Measurements from ENCODE around the gene CADM1. TPM values are rescaled to one million over a fixed set of nuclear protein-coding genes. Genes with fewer than 3 reads are reported as not detected.

CADM1 gene
- total RNA-seq, 2 experiments from 2014 or later: 59.7 to 89.7 TPM

GRCh38 chr11:115306689-115307088, 197.5 kb downstream of the CADM1 start:
- POLR2A ChIA-PET: no interaction called here
- no peak for DNase-seq (ENCODE audit: low spot score)
- Histone ChIP-seq H3K4me1 (ENCODE audit: insufficient read depth, low read length, poor library complexity, severe bottlenecking) (no peaks in the 10 kb centered on the region), H2AFZ (ENCODE audit: low read length) (no peak overlapping the region), H3K36me3 (ENCODE audit: insufficient read depth, low read length) (no peaks in the 10 kb centered on the region), H3K27ac (ENCODE audit: low read depth, low read length, poor library complexity, severe bottlenecking) (no peak overlapping the region), H3K4me2 (ENCODE audit: low read length) (no peak overlapping the region), H3K9me2 (ENCODE audit: insufficient read depth, low read length) (no peaks in the 10 kb centered on the region), H3K4me3 (ENCODE audit: low read depth, low read length, poor library complexity, severe bottlenecking) (no peak overlapping the region), H3K9me3 (ENCODE audit: low read length) (no peaks in the 10 kb centered on the region), H3K79me2 (ENCODE audit: insufficient read depth, low read depth, low read length) (no peaks in the 10 kb centered on the region), H4K20me1 (ENCODE audit: insufficient read depth, low read length) (no peaks in the 10 kb centered on the region)
- CTCF ChIA-PET (ENCODE audit: unreplicated experiment): no interaction called here
- intact Hi-C loops (cut with micrococcal nuclease; ENCODE audit: unreplicated experiment): no loop called here
- BruUV-seq (replicated peaks): no TSS peak
- TF ChIP-seq CTCF (conservative IDR thresholded peaks at IDR 0.05; ENCODE audit: low read length): no peak
- no peak for TF ChIP-seq EZH2phosphoT487 (IDR thresholded peaks at IDR 0.05; ENCODE audit: borderline replicate concordance, low read depth, low read length)

GRCh38 chr11:115304774-115305472, 199.3 kb downstream of the CADM1 start:
- Histone ChIP-seq H2AFZ (ENCODE audit: low read length) (no peak overlapping the region), H3K27ac (ENCODE audit: low read depth, low read length, poor library complexity, severe bottlenecking) (no peak overlapping the region), H3K4me3 (ENCODE audit: low read depth, low read length, poor library complexity, severe bottlenecking) (no peak overlapping the region), H3K79me2 (ENCODE audit: insufficient read depth, low read depth, low read length) (no peaks in the 10 kb centered on the region), H3K4me1 (ENCODE audit: insufficient read depth, low read length, poor library complexity, severe bottlenecking) (peaks cover 3% of the 10 kb centered on the region), H3K36me3 (ENCODE audit: insufficient read depth, low read length) (no peaks in the 10 kb centered on the region), H3K9me3 (ENCODE audit: low read length) (no peaks in the 10 kb centered on the region), H4K20me1 (ENCODE audit: insufficient read depth, low read length) (no peaks in the 10 kb centered on the region), H3K9me2 (ENCODE audit: insufficient read depth, low read length) (no peaks in the 10 kb centered on the region), H3K4me2 (ENCODE audit: low read length) (no peak overlapping the region)
- ChIA-PET POLR2A (interaction anchor here (0.7 kb wide), 1 partner anchor 56 kb away, joined by 5 read pairs; no protein-coding TSS in a partner anchor), CTCF (ENCODE audit: unreplicated experiment) (no interaction called here)
- DNase-seq (ENCODE audit: low spot score): no peak
- BruUV-seq (replicated peaks): no TSS peak
- intact Hi-C loops (cut with micrococcal nuclease; ENCODE audit: unreplicated experiment): no loop called here
- no peak for TF ChIP-seq CTCF (conservative IDR thresholded peaks at IDR 0.05; ENCODE audit: low read length)
- no peak for TF ChIP-seq EZH2phosphoT487 (IDR thresholded peaks at IDR 0.05; ENCODE audit: borderline replicate concordance, low read depth, low read length)

GRCh38 chr11:115303929-115304531, 200.2 kb downstream of the CADM1 start:
- no peak for DNase-seq (ENCODE audit: low spot score)
- Histone ChIP-seq H2AFZ (ENCODE audit: low read length) (no peak overlapping the region), H3K79me2 (ENCODE audit: insufficient read depth, low read depth, low read length) (no peaks in the 10 kb centered on the region), H3K36me3 (ENCODE audit: insufficient read depth, low read length) (no peaks in the 10 kb centered on the region), H3K4me2 (ENCODE audit: low read length) (no peak overlapping the region), H3K9me3 (ENCODE audit: low read length) (no peaks in the 10 kb centered on the region), H3K27ac (ENCODE audit: low read depth, low read length, poor library complexity, severe bottlenecking) (no peak overlapping the region), H3K4me3 (ENCODE audit: low read depth, low read length, poor library complexity, severe bottlenecking) (no peak overlapping the region), H3K4me1 (ENCODE audit: insufficient read depth, low read length, poor library complexity, severe bottlenecking) (peaks cover 5% of the 10 kb centered on the region), H3K9me2 (ENCODE audit: insufficient read depth, low read length) (no peaks in the 10 kb centered on the region), H4K20me1 (ENCODE audit: insufficient read depth, low read length) (no peaks in the 10 kb centered on the region)
- CTCF ChIA-PET (ENCODE audit: unreplicated experiment): no interaction called here
- POLR2A ChIA-PET: interaction anchor here (0.9 kb wide), 1 partner anchor 10 kb away, joined by 3 read pairs; no protein-coding TSS in a partner anchor
- intact Hi-C loops (cut with micrococcal nuclease; ENCODE audit: unreplicated experiment): no loop called here
- no TSS peak for BruUV-seq (replicated peaks)
- TF ChIP-seq CTCF (conservative IDR thresholded peaks at IDR 0.05; ENCODE audit: low read length) (no peak), EZH2phosphoT487 (IDR thresholded peaks at IDR 0.05; ENCODE audit: borderline replicate concordance, low read depth, low read length) (no peak)
